ENCODE measurements around the gene SYT1. TPM values are rescaled to one million over a fixed set of nuclear protein-coding genes. Genes with fewer than 3 reads are reported as not detected.

The SYT1 gene
- total and polyA plus RNA-seq, 2 of the 8 experiments (the other 6 are each of a cell fraction or from before 2014, with no cell fraction given) = 11.0 to 34.6 TPM

- TF ChIP-seq, protein P1, sequence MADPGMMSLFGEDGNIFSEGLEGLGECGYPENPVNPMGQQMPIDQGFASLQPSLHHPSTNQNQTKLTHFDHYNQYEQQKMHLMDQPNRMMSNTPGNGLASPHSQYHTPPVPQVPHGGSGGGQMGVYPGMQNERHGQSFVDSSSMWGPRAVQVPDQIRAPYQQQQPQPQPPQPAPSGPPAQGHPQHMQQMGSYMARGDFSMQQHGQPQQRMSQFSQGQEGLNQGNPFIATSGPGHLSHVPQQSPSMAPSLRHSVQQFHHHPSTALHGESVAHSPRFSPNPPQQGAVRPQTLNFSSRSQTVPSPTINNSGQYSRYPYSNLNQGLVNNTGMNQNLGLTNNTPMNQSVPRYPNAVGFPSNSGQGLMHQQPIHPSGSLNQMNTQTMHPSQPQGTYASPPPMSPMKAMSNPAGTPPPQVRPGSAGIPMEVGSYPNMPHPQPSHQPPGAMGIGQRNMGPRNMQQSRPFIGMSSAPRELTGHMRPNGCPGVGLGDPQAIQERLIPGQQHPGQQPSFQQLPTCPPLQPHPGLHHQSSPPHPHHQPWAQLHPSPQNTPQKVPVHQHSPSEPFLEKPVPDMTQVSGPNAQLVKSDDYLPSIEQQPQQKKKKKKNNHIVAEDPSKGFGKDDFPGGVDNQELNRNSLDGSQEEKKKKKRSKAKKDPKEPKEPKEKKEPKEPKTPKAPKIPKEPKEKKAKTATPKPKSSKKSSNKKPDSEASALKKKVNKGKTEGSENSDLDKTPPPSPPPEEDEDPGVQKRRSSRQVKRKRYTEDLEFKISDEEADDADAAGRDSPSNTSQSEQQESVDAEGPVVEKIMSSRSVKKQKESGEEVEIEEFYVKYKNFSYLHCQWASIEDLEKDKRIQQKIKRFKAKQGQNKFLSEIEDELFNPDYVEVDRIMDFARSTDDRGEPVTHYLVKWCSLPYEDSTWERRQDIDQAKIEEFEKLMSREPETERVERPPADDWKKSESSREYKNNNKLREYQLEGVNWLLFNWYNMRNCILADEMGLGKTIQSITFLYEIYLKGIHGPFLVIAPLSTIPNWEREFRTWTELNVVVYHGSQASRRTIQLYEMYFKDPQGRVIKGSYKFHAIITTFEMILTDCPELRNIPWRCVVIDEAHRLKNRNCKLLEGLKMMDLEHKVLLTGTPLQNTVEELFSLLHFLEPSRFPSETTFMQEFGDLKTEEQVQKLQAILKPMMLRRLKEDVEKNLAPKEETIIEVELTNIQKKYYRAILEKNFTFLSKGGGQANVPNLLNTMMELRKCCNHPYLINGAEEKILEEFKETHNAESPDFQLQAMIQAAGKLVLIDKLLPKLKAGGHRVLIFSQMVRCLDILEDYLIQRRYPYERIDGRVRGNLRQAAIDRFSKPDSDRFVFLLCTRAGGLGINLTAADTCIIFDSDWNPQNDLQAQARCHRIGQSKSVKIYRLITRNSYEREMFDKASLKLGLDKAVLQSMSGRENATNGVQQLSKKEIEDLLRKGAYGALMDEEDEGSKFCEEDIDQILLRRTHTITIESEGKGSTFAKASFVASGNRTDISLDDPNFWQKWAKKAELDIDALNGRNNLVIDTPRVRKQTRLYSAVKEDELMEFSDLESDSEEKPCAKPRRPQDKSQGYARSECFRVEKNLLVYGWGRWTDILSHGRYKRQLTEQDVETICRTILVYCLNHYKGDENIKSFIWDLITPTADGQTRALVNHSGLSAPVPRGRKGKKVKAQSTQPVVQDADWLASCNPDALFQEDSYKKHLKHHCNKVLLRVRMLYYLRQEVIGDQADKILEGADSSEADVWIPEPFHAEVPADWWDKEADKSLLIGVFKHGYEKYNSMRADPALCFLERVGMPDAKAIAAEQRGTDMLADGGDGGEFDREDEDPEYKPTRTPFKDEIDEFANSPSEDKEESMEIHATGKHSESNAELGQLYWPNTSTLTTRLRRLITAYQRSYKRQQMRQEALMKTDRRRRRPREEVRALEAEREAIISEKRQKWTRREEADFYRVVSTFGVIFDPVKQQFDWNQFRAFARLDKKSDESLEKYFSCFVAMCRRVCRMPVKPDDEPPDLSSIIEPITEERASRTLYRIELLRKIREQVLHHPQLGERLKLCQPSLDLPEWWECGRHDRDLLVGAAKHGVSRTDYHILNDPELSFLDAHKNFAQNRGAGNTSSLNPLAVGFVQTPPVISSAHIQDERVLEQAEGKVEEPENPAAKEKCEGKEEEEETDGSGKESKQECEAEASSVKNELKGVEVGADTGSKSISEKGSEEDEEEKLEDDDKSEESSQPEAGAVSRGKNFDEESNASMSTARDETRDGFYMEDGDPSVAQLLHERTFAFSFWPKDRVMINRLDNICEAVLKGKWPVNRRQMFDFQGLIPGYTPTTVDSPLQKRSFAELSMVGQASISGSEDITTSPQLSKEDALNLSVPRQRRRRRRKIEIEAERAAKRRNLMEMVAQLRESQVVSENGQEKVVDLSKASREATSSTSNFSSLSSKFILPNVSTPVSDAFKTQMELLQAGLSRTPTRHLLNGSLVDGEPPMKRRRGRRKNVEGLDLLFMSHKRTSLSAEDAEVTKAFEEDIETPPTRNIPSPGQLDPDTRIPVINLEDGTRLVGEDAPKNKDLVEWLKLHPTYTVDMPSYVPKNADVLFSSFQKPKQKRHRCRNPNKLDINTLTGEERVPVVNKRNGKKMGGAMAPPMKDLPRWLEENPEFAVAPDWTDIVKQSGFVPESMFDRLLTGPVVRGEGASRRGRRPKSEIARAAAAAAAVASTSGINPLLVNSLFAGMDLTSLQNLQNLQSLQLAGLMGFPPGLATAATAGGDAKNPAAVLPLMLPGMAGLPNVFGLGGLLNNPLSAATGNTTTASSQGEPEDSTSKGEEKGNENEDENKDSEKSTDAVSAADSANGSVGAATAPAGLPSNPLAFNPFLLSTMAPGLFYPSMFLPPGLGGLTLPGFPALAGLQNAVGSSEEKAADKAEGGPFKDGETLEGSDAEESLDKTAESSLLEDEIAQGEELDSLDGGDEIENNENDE (IDR thresholded peaks at IDR 0.05; ENCODE audit: insufficient replicate concordance, low read length) = peak; percentile 34
- no peak for TF ChIP-seq SRF (IDR thresholded peaks at IDR 0.05; ENCODE audit: low read depth, low read length)
- peak; percentile 83; the same call in 1 of the 2 replicates for TF ChIP-seq TCF12 (IDR thresholded peaks at IDR 0.05; ENCODE audit: low read depth, low read length)
- peak; percentile 28; the same call in 1 of the 2 replicates for TF ChIP-seq ATF3 (IDR thresholded peaks at IDR 0.05; ENCODE audit: insufficient read depth, low read depth, low read length)
These were observed 50.3 kb downstream of the SYT1 start (continued) for GRCh38 chr12:78914859-78915331.

Data from H1 (cell line).